Astrocyte (in vitro differentiated cells and primary cell): ENCODE data around the gene PLPPR3.

Experiments used
- EZH2 ChIP-seq: IDR thresholded peaks from 2 replicates; pipeline ENCODE4 v1.6.1; 2012; ENCODE audit warnings: mild to moderate bottlenecking, low read length, inconsistent platforms; ENCODE audit not compliant: insufficient read depth
- TF ChIP-seq, protein P1 (sequence below): IDR thresholded peaks from 2 replicates; pipeline ENCODE4 v1.5.1; 2011; ENCODE audit warnings: low read depth, mild to moderate bottlenecking, inconsistent platforms, low read length, moderate library complexity; ENCODE audit not compliant: insufficient read depth

DNA sequence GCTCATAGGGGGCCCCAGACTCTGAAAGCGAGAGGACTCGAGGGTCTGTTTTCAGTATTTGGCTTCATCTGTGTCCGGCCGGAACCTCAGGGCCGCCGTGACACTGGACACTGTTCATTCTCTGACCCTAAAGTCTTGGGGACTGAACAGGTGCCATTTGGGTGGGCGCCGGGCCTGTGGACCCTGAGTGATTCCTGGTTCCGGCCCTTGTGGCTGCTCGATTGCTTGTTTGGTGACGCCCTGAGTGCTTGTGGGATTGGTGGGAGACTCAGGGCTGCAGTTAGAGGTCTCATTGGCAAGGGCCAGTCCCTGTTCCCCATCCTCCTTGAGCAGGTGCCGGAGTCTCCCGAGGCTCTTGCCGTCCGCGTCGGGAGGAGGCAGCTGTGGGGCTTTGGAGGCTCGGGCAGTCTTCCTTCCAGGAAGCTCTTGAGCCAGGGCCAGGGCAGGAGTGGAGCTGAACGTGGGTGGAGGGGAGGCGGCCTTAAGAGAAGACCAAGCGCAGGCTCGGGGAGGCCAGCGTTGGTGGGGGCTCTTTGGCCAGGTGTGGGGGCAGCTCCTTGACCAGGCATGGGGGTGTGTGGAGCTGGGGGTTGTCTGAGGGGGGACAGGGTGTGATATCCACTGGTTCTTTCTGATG is 19.8 kb downstream of the PLPPR3 start:
- TF ChIP-seq, protein P1, sequence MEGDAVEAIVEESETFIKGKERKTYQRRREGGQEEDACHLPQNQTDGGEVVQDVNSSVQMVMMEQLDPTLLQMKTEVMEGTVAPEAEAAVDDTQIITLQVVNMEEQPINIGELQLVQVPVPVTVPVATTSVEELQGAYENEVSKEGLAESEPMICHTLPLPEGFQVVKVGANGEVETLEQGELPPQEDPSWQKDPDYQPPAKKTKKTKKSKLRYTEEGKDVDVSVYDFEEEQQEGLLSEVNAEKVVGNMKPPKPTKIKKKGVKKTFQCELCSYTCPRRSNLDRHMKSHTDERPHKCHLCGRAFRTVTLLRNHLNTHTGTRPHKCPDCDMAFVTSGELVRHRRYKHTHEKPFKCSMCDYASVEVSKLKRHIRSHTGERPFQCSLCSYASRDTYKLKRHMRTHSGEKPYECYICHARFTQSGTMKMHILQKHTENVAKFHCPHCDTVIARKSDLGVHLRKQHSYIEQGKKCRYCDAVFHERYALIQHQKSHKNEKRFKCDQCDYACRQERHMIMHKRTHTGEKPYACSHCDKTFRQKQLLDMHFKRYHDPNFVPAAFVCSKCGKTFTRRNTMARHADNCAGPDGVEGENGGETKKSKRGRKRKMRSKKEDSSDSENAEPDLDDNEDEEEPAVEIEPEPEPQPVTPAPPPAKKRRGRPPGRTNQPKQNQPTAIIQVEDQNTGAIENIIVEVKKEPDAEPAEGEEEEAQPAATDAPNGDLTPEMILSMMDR = no peak
- no peak for TF ChIP-seq EZH2
